Activated CD4-positive, CD25-positive, alpha-beta regulatory T cell treated with anti-CD3 and anti-CD28 coated beads, Interleukin-2, amount 50 U/mL, for 24 hours (primary cell): Measurements from ENCODE around the gene CARM1.
"Not testable (repeated sequence)": the region's sequence is repeated elsewhere in the genome, so short reads cannot be mapped to it uniquely, and the experiment has no call there.

Experiments
- ATAC-seq, 2 donors: fragments of 150-1000 bp; cut with Tn5 transposase; one replicate each; pipeline ENCODE4 v1.10.0; 2021; ENCODE audit warnings: mild to moderate bottlenecking in 1 of 2, moderate library complexity in 1 of 2

CARM1 gene

DNA sequence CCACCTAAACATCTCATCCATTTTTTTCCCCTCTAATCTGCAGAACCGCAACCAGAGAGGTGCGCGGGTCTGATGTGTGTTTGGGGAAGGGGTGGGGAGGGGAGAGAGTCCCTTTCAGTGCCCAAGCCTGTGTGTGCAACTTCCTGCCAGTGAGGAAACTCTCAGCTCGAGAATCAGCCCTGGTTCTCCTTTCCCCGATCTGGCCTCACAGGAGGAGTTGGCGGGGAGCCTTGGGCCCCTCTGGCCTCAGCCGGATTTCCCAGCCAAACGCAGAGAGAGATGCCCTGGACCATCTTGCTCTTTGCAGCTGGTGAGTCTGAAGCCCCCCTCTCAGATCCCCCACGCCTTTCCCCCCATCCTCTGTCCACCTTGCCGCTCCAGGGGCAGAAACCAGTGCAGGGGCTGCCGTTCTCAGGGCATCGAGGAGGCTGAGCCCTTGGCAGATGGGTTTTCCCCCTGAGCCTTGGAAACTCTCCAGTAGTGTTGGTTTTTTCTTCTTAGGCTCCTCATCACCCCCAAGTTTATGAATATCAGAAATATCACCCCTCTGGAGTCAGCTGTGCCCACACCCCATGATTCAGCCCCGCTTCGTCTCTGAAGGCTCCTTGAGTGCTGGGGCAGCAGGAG, 23.0 kb upstream of the CARM1 start, which contains the start of gene C19orf38:
TSS of gene C19orf38 (plus strand) at position 186 of the 627 bp plus-strand sequence. CDS start at position 280, 94 bp downstream.
- ATAC-seq = no peak

- ATAC-seq = no peak
Observed at GRCh38 chr19:10850631-10851030, 20.7 kb upstream of the CARM1 start.

GRCh38 chr19:10852098-10852800, 19.1 kb upstream of the CARM1 start:
- no peak for ATAC-seq

DNA sequence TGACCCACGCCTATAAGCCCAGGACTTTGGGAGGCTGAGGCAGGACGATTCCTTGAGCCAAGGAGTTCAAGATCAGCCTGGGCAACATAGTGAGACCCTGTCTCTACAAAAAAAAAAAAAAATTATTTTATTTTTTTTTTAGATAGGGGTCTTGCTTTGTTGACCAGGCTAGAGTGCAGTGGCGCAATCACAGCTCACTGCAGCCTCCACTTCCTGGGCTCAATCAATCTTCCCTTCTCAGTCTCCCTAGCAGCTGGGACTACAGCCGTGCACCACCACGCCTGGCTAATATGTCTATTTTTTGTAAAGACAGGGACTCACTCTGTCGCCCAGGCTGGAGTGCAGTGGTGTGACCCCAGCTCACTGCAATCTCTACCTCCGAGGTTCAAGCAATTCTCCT, 18.4 kb upstream of the CARM1 start:
- no peak for ATAC-seq

DNA sequence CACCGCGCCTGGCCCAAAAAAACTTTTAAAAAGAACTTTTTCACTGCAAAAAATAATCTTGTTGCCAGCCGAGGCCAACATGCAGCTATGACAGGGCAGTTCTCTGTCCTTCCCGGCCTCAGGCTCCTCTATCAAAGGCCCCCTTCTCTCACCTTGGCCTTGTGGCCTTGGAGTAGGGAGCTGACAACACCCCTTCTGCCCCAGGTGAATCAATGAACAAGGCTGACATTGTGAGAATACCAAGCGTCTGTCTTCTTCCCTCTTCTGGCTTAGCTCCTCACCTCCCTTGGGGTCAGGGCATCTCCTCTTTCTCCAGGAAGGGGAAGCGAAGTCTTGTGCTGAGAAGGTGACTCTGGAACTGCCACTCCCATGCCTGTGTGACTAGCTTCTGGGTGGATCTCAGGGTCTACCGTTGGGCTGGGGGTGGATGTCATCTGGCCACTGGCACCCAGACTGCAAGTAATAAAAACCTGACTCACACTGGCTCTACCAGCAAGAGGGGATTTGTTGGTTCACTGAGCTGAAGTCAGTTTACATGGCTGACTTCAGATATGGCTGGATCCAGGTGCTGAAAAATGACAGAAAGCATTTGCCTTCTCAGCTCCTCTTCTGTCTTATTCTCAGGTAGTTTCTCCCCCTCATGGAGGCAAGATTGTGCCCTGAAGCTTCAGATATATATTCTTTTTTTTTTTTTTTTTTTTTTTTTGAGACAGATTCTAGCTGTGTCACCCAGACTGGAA, 16.8 kb upstream of the CARM1 start:
- no peak for ATAC-seq

GRCh38 chr19:10855879-10856522, 15.4 kb upstream of the CARM1 start:
- peak in 1 of 2 donors; percentile 38 for ATAC-seq

- not testable (repeated sequence) for ATAC-seq
Observed at GRCh38 chr19:10856899-10857298, 14.5 kb upstream of the CARM1 start.

- peak in 1 of 2 donors; percentile 20 for ATAC-seq
Observed at GRCh38 chr19:10858204-10858828, 13.0 kb upstream of the CARM1 start.

GRCh38 chr19:10861103-10861651, 10.2 kb upstream of the CARM1 start:
- ATAC-seq = peak in 1 of 2 donors; percentile 28

GRCh38 chr19:10862561-10863106, 8.7 kb upstream of the CARM1 start:
- ATAC-seq = no peak

- ATAC-seq = no peak
Observed at GRCh38 chr19:10863107-10863717, 8.1 kb upstream of the CARM1 start.

GRCh38 chr19:10864538-10864899, 6.8 kb upstream of the CARM1 start:
- peak; percentile 87 to 88 for ATAC-seq

- ATAC-seq = no peak
Observed at GRCh38 chr19:10866495-10866894, 4.9 kb upstream of the CARM1 start.

DNA sequence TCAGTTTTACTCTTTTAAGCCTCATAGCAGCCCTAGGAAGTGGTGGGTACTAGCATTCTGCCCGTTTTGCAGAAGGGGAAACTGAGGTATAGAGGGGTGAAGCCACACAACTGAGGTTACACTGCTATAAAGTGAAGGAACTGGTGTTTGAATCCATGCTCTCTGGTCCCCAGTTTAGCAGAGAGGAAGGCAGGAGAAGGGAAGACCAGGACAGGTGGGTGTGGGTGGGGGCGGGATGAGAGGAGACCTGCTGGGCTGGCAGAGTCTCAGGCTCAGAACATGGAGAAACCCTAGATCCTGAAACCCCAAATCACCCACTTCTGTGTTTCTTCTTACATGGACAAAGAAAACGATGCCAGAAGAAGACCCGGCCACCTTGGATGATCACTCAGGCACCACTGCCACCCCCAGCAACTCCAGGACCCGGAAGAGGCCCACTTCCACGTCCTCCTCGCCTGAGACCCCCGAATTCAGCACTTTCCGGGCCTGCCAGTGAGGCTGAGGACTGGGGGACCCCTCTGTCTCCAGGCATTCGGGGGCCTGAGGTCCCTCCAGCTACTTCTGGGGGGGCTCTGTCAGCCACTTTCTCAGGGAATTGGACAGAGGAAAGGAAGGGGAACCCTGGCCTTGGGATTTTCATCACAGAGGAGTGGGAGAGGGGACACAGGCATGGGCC, 2.3 kb upstream of the CARM1 start:
- no peak for ATAC-seq

DNA sequence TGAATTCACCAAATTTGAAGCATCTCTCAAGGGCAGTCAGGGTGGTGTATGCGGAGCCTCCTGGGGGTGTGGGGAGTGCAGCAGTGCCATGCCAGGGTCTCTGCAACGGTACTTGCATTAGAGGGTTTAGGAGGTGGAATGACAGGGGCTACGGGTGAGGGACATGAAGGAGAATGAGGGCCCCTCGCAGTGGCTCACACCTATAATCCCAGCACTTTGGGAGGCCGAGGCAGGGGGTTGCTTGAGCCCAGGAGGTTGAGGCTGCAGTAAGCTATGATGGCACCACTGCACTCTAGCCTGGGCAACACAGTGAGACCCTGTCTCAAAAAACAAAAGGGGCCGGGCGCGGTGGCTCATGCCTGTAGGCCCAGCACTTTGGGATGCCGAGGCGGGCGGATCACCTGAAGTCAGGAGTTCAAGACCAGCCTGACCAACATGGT, 1.5 kb upstream of the CARM1 start:
- not testable (repeated sequence) for ATAC-seq

- no peak for ATAC-seq
Observed at GRCh38 chr19:10870501-10870954, 825 bp upstream of the CARM1 start.

GRCh38 chr19:10871711-10872545, 575 bp downstream of the CARM1 start:
- ATAC-seq = no peak

- ATAC-seq = no peak
Observed at GRCh38 chr19:10872546-10873107, 1.3 kb downstream of the CARM1 start.

- ATAC-seq = no peak
Observed at GRCh38 chr19:10874024-10874423, 2.7 kb downstream of the CARM1 start.
